CD14-positive monocyte (primary cell): Measurements from ENCODE around the gene TGFBR1. TPM values are rescaled to one million over a fixed set of nuclear protein-coding genes. Genes with fewer than 3 reads are reported as not detected.

Source experiments
- DNase-seq, 3 donors: peaks; one replicate each; pipeline ENCODE4 v3.0.0-alpha.2; 2011 to 2022
- H2AFZ ChIP-seq: 2 replicates; pipeline ENCODE4 v1.6.0; 2012; ENCODE audit warnings: mild to moderate bottlenecking, low read depth, low read length, inconsistent platforms; ENCODE audit not compliant: insufficient read depth, poor library complexity, severe bottlenecking
- H3K27ac ChIP-seq, 2 donors: 1 replicate in 1 of 2; 2 replicates in 1 of 2; pipeline ENCODE4 v1.5.1; 2012 to 2013; ENCODE audit warnings: low read length in 2 of 2, control low read depth in 1 of 2, inconsistent platforms in 1 of 2, low read depth in 1 of 2, mild to moderate bottlenecking in 1 of 2
- H3K27me3 ChIP-seq, 2 donors: one replicate each; pipeline versions ENCODE4 v1.6.0 to v1.6.1; 2011 to 2013; ENCODE audit warnings: low read length in 2 of 2; ENCODE audit not compliant: control insufficient read depth in 2 of 2, insufficient read depth in 2 of 2
- H3K36me3 ChIP-seq, 2 donors: replicated peaks in 1 of 2; 1 replicate in 1 of 2; 2 replicates in 1 of 2; pipeline versions ENCODE4 v1.5.1 to v1.6.1; 2012 to 2013; ENCODE audit warnings: low read length in 2 of 2, control low read depth in 1 of 2, inconsistent platforms in 1 of 2, mild to moderate bottlenecking in 1 of 2; ENCODE audit not compliant: insufficient read depth in 2 of 2, control insufficient read depth in 1 of 2
- H3K4me1 ChIP-seq, 2 donors: 1 replicate in 1 of 2; 2 replicates in 1 of 2; pipeline versions ENCODE4 v1.5.1 to v1.6.1; 2012 to 2013; ENCODE audit warnings: low read length in 2 of 2, control low read depth in 1 of 2, inconsistent platforms in 1 of 2, mild to moderate bottlenecking in 1 of 2, moderate library complexity in 1 of 2; ENCODE audit not compliant: insufficient read depth in 2 of 2, control insufficient read depth in 1 of 2
- H3K4me2 ChIP-seq: replicated peaks from 2 replicates; pipeline ENCODE3; 2012; ENCODE audit warnings: low read length, moderate library complexity, mild to moderate bottlenecking; ENCODE audit not compliant: poor library complexity, severe bottlenecking; ENCODE audit errors: extremely low read depth
- H3K4me3 ChIP-seq, 3 experiments: fragments of 200-600 bp in 1 of 3; sonication (generic) in 1 of 3; replicated peaks in 1 of 3; 1 replicate in 2 of 3; 2 replicates in 1 of 3; pipeline ENCODE4 v1.5.1; 2011 to 2013; ENCODE audit warnings: low read length in 3 of 3, mild to moderate bottlenecking in 3 of 3, control low read depth in 2 of 3, low read depth in 2 of 3, inconsistent platforms in 1 of 3, moderate library complexity in 1 of 3
- H3K79me2 ChIP-seq: 2 replicates; pipeline ENCODE4 v1.6.0; 2012; ENCODE audit warnings: mild to moderate bottlenecking, control low read depth, inconsistent platforms, low read length, moderate library complexity; ENCODE audit not compliant: insufficient read depth
- H3K9ac ChIP-seq: 2 replicates; pipeline ENCODE4 v1.6.0; 2017; ENCODE audit warnings: low read length, mild to moderate bottlenecking; ENCODE audit not compliant: insufficient read depth, poor library complexity, severe bottlenecking
- H3K9me3 ChIP-seq, 2 donors: replicated peaks in 1 of 2; 1 replicate in 1 of 2; 2 replicates in 1 of 2; pipeline versions ENCODE4 v1.5.1 to v1.6.1; 2012 to 2013; ENCODE audit warnings: low read length in 2 of 2, control low read depth in 1 of 2; ENCODE audit not compliant: control insufficient read depth in 1 of 2, insufficient read depth in 1 of 2
- H4K20me1 ChIP-seq: 2 replicates; pipeline ENCODE4 v1.6.0; 2012; ENCODE audit warnings: mild to moderate bottlenecking, low read length, control low read depth, moderate library complexity; ENCODE audit not compliant: insufficient read depth
- H3K27ac Mint-ChIP-seq, 7 donors: one replicate each; pipeline ENCODE4 v1.8.0; 2020; ENCODE audit warnings: mild to moderate bottlenecking in 7 of 7, mixed read lengths in 7 of 7, moderate library complexity in 6 of 7, inconsistent platforms in 2 of 7
- H3K27me3 Mint-ChIP-seq, 3 donors: one replicate each; pipeline ENCODE4 v1.8.0; 2021 to 2022; ENCODE audit warnings: low read depth in 3 of 3, mild to moderate bottlenecking in 3 of 3, mixed read lengths in 3 of 3, moderate library complexity in 3 of 3, inconsistent platforms in 1 of 3
- H3K36me3 Mint-ChIP-seq, 2 donors: one replicate each; pipeline ENCODE4 v1.8.0; 2020; ENCODE audit warnings: mixed read lengths in 2 of 2, inconsistent platforms in 1 of 2, mild to moderate bottlenecking in 1 of 2
- H3K4me1 Mint-ChIP-seq: one replicate; pipeline ENCODE4 v1.8.0; 2020; ENCODE audit warnings: mild to moderate bottlenecking, mixed read lengths
- H3K4me3 Mint-ChIP-seq, 2 donors: one replicate each; pipeline ENCODE4 v1.8.0; 2020; ENCODE audit warnings: mild to moderate bottlenecking in 2 of 2, mixed read lengths in 2 of 2, moderate library complexity in 1 of 2
- H3K9me3 Mint-ChIP-seq, 7 donors: one replicate each; pipeline ENCODE4 v1.8.0; 2020 to 2022; ENCODE audit warnings: mixed read lengths in 7 of 7, mild to moderate bottlenecking in 6 of 7, moderate library complexity in 6 of 7, inconsistent platforms in 2 of 7
- CTCF ChIP-seq: fragments of 200-600 bp; IDR thresholded peaks from one replicate; pipeline ENCODE4 v1.8.0; 2022; ENCODE audit warnings: antibody characterized with exemption, mild to moderate bottlenecking
- whole genome bisulfite sequencing: methylation state at CpG from one replicate; pipeline ENCODE4 v1.1.5; 2013; ENCODE audit warnings: missing lambda C conversion rate; ENCODE audit not compliant: insufficient coverage; 5-methylcytosine and 5-hydroxymethylcytosine counted together
- intact Hi-C, 2 donors: fragments of 100-400 bp; cut with micrococcal nuclease; formaldehyde crosslinking; loops; one replicate each; pipeline versions ENCODE4 v1.15.0 to v1.15.1; 2023
- polyA plus RNA-seq, 3 donors: library from polyadenylated mRNA; depleted of rRNA in 1 of 3; unstranded in 2 of 3; stranded (reverse) in 1 of 3; fragments of 300-500 nt in 2 of 3; fragments of >200 nt in 1 of 3; fragmentation: Illumina TruSeq in 2 of 3; gene quantifications; 1 replicate in 2 of 3; 2 replicates in 1 of 3; pipeline ENCODE4 v1.2.3, GENCODE V29; 2012 to 2021

TGFBR1 gene
- polyA plus RNA-seq, 3 donors: 10.7 to 26.8 (median 25.0) TPM

GRCh38 chr9:99056186-99056585 is 48.7 kb upstream of the TGFBR1 start:
- H3K27ac ChIP-seq: no peak overlapping the region
- H2AFZ ChIP-seq: no peak overlapping the region
- no peak for DNase-seq
- H3K27me3 ChIP-seq: peaks cover 35 to 36% of the 10 kb centered on the region in 2 donors
- H3K27ac Mint-ChIP-seq: peak overlapping the region in 5 of 7 donors; percentile 28 to 98 (median 83)
- peaks cover 40 to 53% (median 49%) of the 10 kb centered on the region in 3 donors for H3K27me3 Mint-ChIP-seq
- H4K20me1 ChIP-seq: no peaks in the 10 kb centered on the region
- H3K9ac ChIP-seq: no peak overlapping the region
- no peak for TF ChIP-seq CTCF
- peaks cover 10 to 21% of the 10 kb centered on the region in 2 donors for H3K36me3 Mint-ChIP-seq
- H3K4me2 ChIP-seq: no peak overlapping the region
- H3K4me1 ChIP-seq: peaks cover 64 to 65% of the 10 kb centered on the region in 2 donors
- intact Hi-C loops: loop anchor here (5.0 to 10.0 kb wide), 2 partner anchors 51 kb away; partner anchors contain the start of gene TGFBR1 (in 2 of the 2)
- H3K9me3 ChIP-seq: no peaks in the 10 kb centered on the region
- no peaks in the 10 kb centered on the region for H3K79me2 ChIP-seq
- H3K4me1 Mint-ChIP-seq: peaks cover 69% of the 10 kb centered on the region
- H3K9me3 Mint-ChIP-seq: no peaks in the 10 kb centered on the region
- H3K4me3 Mint-ChIP-seq: peak overlapping the region in 1 of 2 donors; percentile 67
- H3K4me3 ChIP-seq: no peak overlapping the region
- 89% methylated on average over 5 of the region's 6 CpGs for WGBS
- H3K36me3 ChIP-seq: no peaks in the 10 kb centered on the region

DNA sequence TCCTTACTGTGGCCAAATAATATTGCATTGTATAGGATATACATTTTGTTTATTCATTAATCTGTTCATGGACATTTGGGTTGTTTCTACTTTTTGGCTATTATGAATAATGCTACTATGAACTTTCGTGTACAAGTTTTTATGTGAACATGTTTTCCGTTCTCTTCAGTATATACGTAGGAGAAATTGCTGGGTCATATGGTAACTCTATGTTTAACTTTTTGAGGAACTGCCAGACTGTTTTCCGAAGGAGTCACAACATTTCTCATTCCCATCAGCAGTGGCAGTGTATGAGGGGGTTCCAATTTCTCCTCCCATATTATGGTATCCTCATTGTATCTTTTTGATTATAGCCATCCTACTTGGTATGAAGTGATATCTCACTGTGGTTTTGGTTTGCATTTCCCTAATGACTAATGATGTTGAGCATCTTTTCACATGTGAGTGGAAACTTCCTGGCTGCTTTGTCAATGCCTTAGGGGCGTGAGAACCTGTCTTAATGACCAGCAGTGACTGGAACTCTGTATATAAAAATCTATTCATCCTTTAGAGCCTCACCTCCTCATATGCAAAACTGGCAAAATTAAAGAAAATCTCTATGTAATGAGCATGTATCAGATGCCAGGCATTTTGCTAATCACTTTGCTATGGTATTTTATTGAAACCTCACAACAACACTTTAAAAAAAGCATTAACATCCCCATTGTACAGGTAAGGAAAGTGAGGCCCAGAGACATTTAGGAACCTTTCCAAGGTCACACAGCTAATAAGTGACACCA is 47.8 kb upstream of the TGFBR1 start:
- H3K4me1 Mint-ChIP-seq: peaks cover 65% of the 10 kb centered on the region

More for the DNA sequence above, 47.8 kb upstream of the TGFBR1 start:
- H4K20me1 ChIP-seq: no peaks in the 10 kb centered on the region
- Mint-ChIP-seq H3K27ac (peak overlapping the region; percentile 96 to 99 (median 98)), H3K36me3 (peaks cover 10 to 21% of the 10 kb centered on the region in 2 donors), H3K9me3 (no peaks in the 10 kb centered on the region), H3K27me3 (peaks cover 37 to 46% (median 42%) of the 10 kb centered on the region in 3 donors), H3K4me3 (peak overlapping the region; percentile 14 to 81)
- H3K36me3 ChIP-seq: no peaks in the 10 kb centered on the region
- peak; percentile 66 to 87 (median 84) for DNase-seq
- H3K4me1 ChIP-seq: peaks cover 64 to 65% of the 10 kb centered on the region in 2 donors
- H3K4me2 ChIP-seq: peak overlapping the region; percentile 69
- peak overlapping the region in 1 of 3 experiments; percentile 60 for H3K4me3 ChIP-seq
- intact Hi-C loops: loop anchor here (5.0 to 10.0 kb wide), 2 partner anchors 50 to 52 kb away; partner anchors contain the start of gene TGFBR1 (in 2 of the 2)
- H3K9ac ChIP-seq: no peak overlapping the region
- no peak for TF ChIP-seq CTCF
- H3K27ac ChIP-seq: peak overlapping the region in 1 of 2 donors; percentile 88
- H3K27me3 ChIP-seq: peaks cover 32 to 34% of the 10 kb centered on the region in 2 donors
- no peak overlapping the region for H2AFZ ChIP-seq
- no peaks in the 10 kb centered on the region for H3K79me2 ChIP-seq
- no CpG with 5 or more reads among the region's 5 CpGs for whole genome bisulfite sequencing
- no peaks in the 10 kb centered on the region for H3K9me3 ChIP-seq
